ENCODE results near the gene ZNF800.

The ZNF800 gene

GRCh38 chr7:127380479-127380878 is 12.0 kb downstream of the ZNF800 start:
- no peak for TF ChIP-seq CTCF (conservative IDR thresholded peaks at IDR 0.05; ENCODE audit: control insufficient read depth, insufficient read depth, low read depth, low read length)
- no peak overlapping the region for H3K4me3 ChIP-seq (ENCODE audit: control insufficient read depth, low read depth, low read length)
- no peak for DNase-seq (ENCODE audit: low read depth)

GRCh38 chr7:127379642-127380041 is 12.9 kb downstream of the ZNF800 start:
- H3K4me3 ChIP-seq (ENCODE audit: control insufficient read depth, low read depth, low read length): no peak overlapping the region
- no peak for TF ChIP-seq CTCF (conservative IDR thresholded peaks at IDR 0.05; ENCODE audit: control insufficient read depth, insufficient read depth, low read depth, low read length)
- DNase-seq (ENCODE audit: low read depth): no peak

GRCh38 chr7:127378537-127378936 is 14.0 kb downstream of the ZNF800 start:
- DNase-seq (ENCODE audit: low read depth): no peak
- no peak for TF ChIP-seq CTCF (conservative IDR thresholded peaks at IDR 0.05; ENCODE audit: control insufficient read depth, insufficient read depth, low read depth, low read length)
- H3K4me3 ChIP-seq (ENCODE audit: control insufficient read depth, low read depth, low read length): no peak overlapping the region

- no peak for TF ChIP-seq CTCF (conservative IDR thresholded peaks at IDR 0.05; ENCODE audit: control insufficient read depth, insufficient read depth, low read depth, low read length)
- DNase-seq (ENCODE audit: low read depth): no peak
- H3K4me3 ChIP-seq (ENCODE audit: control insufficient read depth, low read depth, low read length): no peak overlapping the region
Observed at GRCh38 chr7:127377425-127377824, 15.1 kb downstream of the ZNF800 start.

- TF ChIP-seq CTCF (conservative IDR thresholded peaks at IDR 0.05; ENCODE audit: control insufficient read depth, insufficient read depth, low read depth, low read length): no peak
- DNase-seq (ENCODE audit: low read depth): no peak
- H3K4me3 ChIP-seq (ENCODE audit: control insufficient read depth, low read depth, low read length): no peak overlapping the region
Observed at GRCh38 chr7:127375631-127376030, 16.9 kb downstream of the ZNF800 start.

GRCh38 chr7:127367679-127368078 is 24.8 kb downstream of the ZNF800 start:
- no peak overlapping the region for H3K4me3 ChIP-seq (ENCODE audit: control insufficient read depth, low read depth, low read length)
- TF ChIP-seq CTCF (conservative IDR thresholded peaks at IDR 0.05; ENCODE audit: control insufficient read depth, insufficient read depth, low read depth, low read length): no peak
- no peak for DNase-seq (ENCODE audit: low read depth)

- DNase-seq (ENCODE audit: low read depth): no peak
- no peak overlapping the region for H3K4me3 ChIP-seq (ENCODE audit: control insufficient read depth, low read depth, low read length)
- TF ChIP-seq CTCF (conservative IDR thresholded peaks at IDR 0.05; ENCODE audit: control insufficient read depth, insufficient read depth, low read depth, low read length): no peak
Observed at GRCh38 chr7:127366680-127367079, 25.8 kb downstream of the ZNF800 start.

Measured in fibroblast of mammary gland (primary cell).